ENCODE results near the gene TADA3.

GRCh38 chr3:9744162-9744561 lies 48.1 kb downstream of the TADA3 start:
- TF ChIP-seq CTCF (IDR thresholded peaks at IDR 0.05 in 8 of 11, conservative IDR thresholded peaks at IDR 0.05 in 3 of 11), result no peak
- no peak for TF ChIP-seq POLR2A (IDR thresholded peaks at IDR 0.05)
- TF ChIP-seq POLR2AphosphoS5 (IDR thresholded peaks at IDR 0.05), result no peak
